Transverse colon (tissue), 4 donors: ENCODE measurements around the gene ELAVL3. TPM values are rescaled to one million over a fixed set of nuclear protein-coding genes. Genes with fewer than 3 reads are reported as not detected.
"Not testable (repeated sequence)": the region's sequence is repeated elsewhere in the genome, so short reads cannot be mapped to it uniquely, and the experiment has no call there.

Source experiments
- DNase-seq: peaks from one replicate; pipeline ENCODE4 v3.0.0-alpha.2; 2019
- H3K27ac ChIP-seq, 4 donors: fragments of 200-600 bp; sonication (generic); 2 replicates each; pipeline ENCODE4 v1.5.1; 2016 to 2018; ENCODE audit warnings: inconsistent platforms in 4 of 4
- H3K27me3 ChIP-seq: fragments of 200-600 bp; sonication (generic); 2 replicates; pipeline ENCODE4 v1.5.1; 2017; ENCODE audit warnings: inconsistent platforms
- H3K36me3 ChIP-seq, 4 donors: fragments of 200-600 bp; sonication (generic); 2 replicates each; pipeline ENCODE4 v1.5.1; 2017 to 2019; ENCODE audit warnings: inconsistent platforms in 4 of 4
- H3K4me1 ChIP-seq, 4 donors: fragments of 200-600 bp; sonication (generic); 2 replicates each; pipeline ENCODE4 v1.5.1; 2017 to 2020; ENCODE audit warnings: inconsistent platforms in 4 of 4
- H3K4me3 ChIP-seq, 4 donors: fragments of 200-600 bp; sonication (generic); 1 replicate in 1 of 4; 2 replicates in 3 of 4; pipeline versions ENCODE4 v1.5.1 to v1.6.1; 2017 to 2019; ENCODE audit warnings: inconsistent platforms in 4 of 4
- H3K9me3 ChIP-seq, 2 donors: fragments of 200-600 bp; sonication (generic); 2 replicates each; pipeline ENCODE4 v1.5.1; 2017 to 2019; ENCODE audit warnings: inconsistent platforms in 2 of 2
- CTCF ChIP-seq, 5 experiments: fragments of 200-600 bp in 3 of 5; fragments of 450-650 bp in 2 of 5; sonication (generic) in 3 of 5; IDR thresholded peaks; 1 replicate in 2 of 5; 2 replicates in 3 of 5; pipeline ENCODE4 v1.5.1; 2016 to 2017; ENCODE audit warnings: antibody characterized with exemption in 5 of 5, inconsistent platforms in 3 of 5, mild to moderate bottlenecking in 2 of 5, moderate library complexity in 1 of 5
- EP300 ChIP-seq: sonication (generic); formaldehyde crosslinking; IDR thresholded peaks from one replicate; pipeline ENCODE4 v1.6.1; 2017; ENCODE audit warnings: antibody characterized with exemption, low read depth
- POLR2A ChIP-seq: fragments of 450-650 bp; IDR thresholded peaks from one replicate; pipeline ENCODE4 v1.6.1; 2016; ENCODE audit warnings: antibody characterized with exemption, mild to moderate bottlenecking, moderate library complexity
- POLR2AphosphoS5 ChIP-seq, 3 donors: sonication (generic); formaldehyde crosslinking; IDR thresholded peaks; one replicate each; pipeline ENCODE4 v1.6.1; 2016; ENCODE audit warnings: antibody characterized with exemption in 3 of 3
- WGBS, 2 donors: methylation state at CpG; one replicate each; pipeline ENCODE4 v1.1.5; 2018; ENCODE audit warnings: low coverage in 1 of 2; 5-methylcytosine and 5-hydroxymethylcytosine counted together
- in situ Hi-C, 4 donors: fragments of 200-750 bp; cut with MboI; loops; one replicate each; pipeline versions ENCODE4 v1.15.0 to v1.15.1; 2017; ENCODE audit warnings: low sequenced_read_pairs in 3 of 4, low pct_ligation_motif_present in 1 of 4, low pct_unique_long_range_greater_than_20kb in 1 of 4
- intact Hi-C: fragments of 100-400 bp; cut with DNase I; formaldehyde crosslinking; loops from one replicate; pipeline ENCODE4 v1.15.1; 2023; ENCODE audit warnings: low total_unique reads
- total RNA-seq, 4 donors: library from RNA; depleted of rRNA; stranded (reverse); fragments of >200 nt; gene quantifications; one replicate each; pipeline ENCODE4 v1.1.0, GENCODE V29; 2016

The ELAVL3 gene
- total RNA-seq, 4 donors from 2014 or later, result 0.27 to 3.2 (median 1.3) TPM; not detected in 1

- WGBS, 2 donors, result 64 to 84% methylated on average over 5 to 11 of the region's 11 CpGs
- no peaks in the 10 kb centered on the region for H3K9me3 ChIP-seq
- no peaks in the 10 kb centered on the region for H3K36me3 ChIP-seq
- H3K27ac ChIP-seq, result no peak overlapping the region
- in situ Hi-C loops (loop anchor here in 1 of 4 donors (25.0 kb wide), 1 partner anchor 177 kb away; the partner anchor contains the start of gene TSPAN16), intact Hi-C loops (no loop called here)
- peaks cover 9% of the 10 kb centered on the region for H3K27me3 ChIP-seq
- H3K4me3 ChIP-seq, result no peak overlapping the region
- H3K4me1 ChIP-seq, result no peaks in the 10 kb centered on the region
- no peak for TF ChIP-seq POLR2AphosphoS5 (IDR thresholded peaks at IDR 0.05)
- TF ChIP-seq CTCF (IDR thresholded peaks at IDR 0.05), result no peak
- no peak for TF ChIP-seq EP300
- no peak for TF ChIP-seq POLR2A
- DNase-seq, result no peak
Observed at GRCh38 chr19:11464333-11465265, 16.2 kb downstream of the ELAVL3 start.

- Histone ChIP-seq H3K4me3 (no peak overlapping the region), H3K27ac (no peak overlapping the region), H3K36me3 (no peaks in the 10 kb centered on the region), H3K4me1 (no peaks in the 10 kb centered on the region), H3K27me3 (peaks cover 19% of the 10 kb centered on the region), H3K9me3 (no peaks in the 10 kb centered on the region)
- WGBS, 2 donors, result 49% methylated on average over 12 of the region's 12 CpGs; no CpG with 5 or more reads in 1 of the 2 donors
- TF ChIP-seq POLR2AphosphoS5 (IDR thresholded peaks at IDR 0.05), result no peak
- DNase-seq, result no peak
- in situ Hi-C loops, result loop anchor here in 1 of 4 donors (25.0 kb wide), 1 partner anchor 176 kb away; the partner anchor contains the start of gene TSPAN16
- intact Hi-C loops, result no loop called here
Observed at GRCh38 chr19:11463391-11463790, 17.5 kb downstream of the ELAVL3 start.

GRCh38 chr19:11461453-11461852 is 19.4 kb downstream of the ELAVL3 start:
- H3K27me3 ChIP-seq, result peaks cover 32% of the 10 kb centered on the region
- H3K4me3 ChIP-seq, result no peak overlapping the region
- no peak for DNase-seq
- intact Hi-C loops (no loop called here), in situ Hi-C loops (loop anchor here in 1 of 4 donors (25.0 kb wide), 1 partner anchor 174 kb away; the partner anchor contains the start of gene TSPAN16)
- no peak overlapping the region for H3K27ac ChIP-seq
- WGBS, 2 donors, result 55% methylated on average over 2 of the region's 2 CpGs; no CpG with 5 or more reads in 1 of the 2 donors
- no peaks in the 10 kb centered on the region for H3K4me1 ChIP-seq
- TF ChIP-seq CTCF (IDR thresholded peaks at IDR 0.05) (no peak), EP300 (no peak), POLR2AphosphoS5 (IDR thresholded peaks at IDR 0.05) (no peak), POLR2A (no peak)
- H3K9me3 ChIP-seq, result no peaks in the 10 kb centered on the region
- no peaks in the 10 kb centered on the region for H3K36me3 ChIP-seq

- Histone ChIP-seq H3K9me3 (no peaks in the 10 kb centered on the region), H3K36me3 (no peaks in the 10 kb centered on the region), H3K27me3 (peaks cover 32% of the 10 kb centered on the region), H3K4me1 (no peaks in the 10 kb centered on the region), H3K27ac (no peak overlapping the region), H3K4me3 (no peak overlapping the region)
- TF ChIP-seq EP300 (no peak), POLR2A (no peak), CTCF (IDR thresholded peaks at IDR 0.05) (peak in 1 of 5 experiments; percentile 6)
- intact Hi-C loops (no loop called here), in situ Hi-C loops (loop anchor here in 1 of 4 donors (25.0 kb wide), 1 partner anchor 173 kb away; the partner anchor contains the start of gene TSPAN16)
- WGBS, 2 donors, result 32 to 100% methylated on average over 1 to 4 of the region's 4 CpGs
- no peak for DNase-seq
Observed at GRCh38 chr19:11460207-11460606, 20.6 kb downstream of the ELAVL3 start.

GRCh38 chr19:11458912-11459311 is 21.9 kb downstream of the ELAVL3 start:
- H3K27me3 ChIP-seq, result peaks cover 32% of the 10 kb centered on the region
- H3K4me3 ChIP-seq, H3K9me3 ChIP-seq, H3K4me1 ChIP-seq, intact Hi-C loops, H3K36me3 ChIP-seq, H3K27ac ChIP-seq, DNase-seq: not testable (repeated sequence)
- WGBS, 2 donors, result 80 to 81% methylated on average over 11 of the region's 11 CpGs
- in situ Hi-C loops, result loop anchor here in 1 of 4 donors (25.0 kb wide), 1 partner anchor 172 kb away; the partner anchor contains the start of gene TSPAN16
